ENCODE measurements around the gene ABCC4. TPM values are rescaled to one million over a fixed set of nuclear protein-coding genes. Genes with fewer than 3 reads are reported as not detected.

The ABCC4 gene
- total and polyA plus RNA-seq, 2 of the 13 experiments (the other 11 are each of a cell fraction or from before 2014, with no cell fraction given): 4.2 to 11.3 TPM

DNA sequence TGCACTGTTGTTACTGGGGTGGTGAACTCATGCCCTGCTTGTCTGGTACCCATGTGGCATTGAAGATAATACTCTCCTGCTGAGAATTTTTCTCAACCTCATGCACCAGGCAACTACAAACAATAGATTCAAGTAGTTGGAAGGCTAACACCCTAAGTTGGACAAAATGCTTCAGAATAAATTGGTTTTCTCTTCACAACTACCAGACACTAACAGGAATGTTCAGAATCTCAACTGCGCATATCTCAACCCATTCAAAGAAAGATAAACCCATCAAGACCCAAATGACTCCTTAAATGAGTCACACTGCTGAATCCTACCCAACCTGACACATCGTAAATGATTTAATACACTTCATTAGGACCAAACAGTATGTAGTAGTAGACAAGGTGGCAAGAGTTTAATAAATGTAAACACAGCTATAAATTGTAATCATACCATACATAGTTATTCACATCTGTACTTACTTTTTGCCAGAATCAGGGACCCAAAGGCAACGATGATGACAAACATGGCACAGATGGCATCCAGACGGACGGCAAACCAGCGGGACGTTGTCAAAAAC lies 227.4 kb downstream of the ABCC4 start:
- WGBS (ENCODE audit: low lambda C conversion rate): 97% methylated on average over 7 of the region's 7 CpGs
- no TSS peak for BruUV-seq (replicated peaks)
- POLR2A ChIA-PET: no interaction called here

DNA sequence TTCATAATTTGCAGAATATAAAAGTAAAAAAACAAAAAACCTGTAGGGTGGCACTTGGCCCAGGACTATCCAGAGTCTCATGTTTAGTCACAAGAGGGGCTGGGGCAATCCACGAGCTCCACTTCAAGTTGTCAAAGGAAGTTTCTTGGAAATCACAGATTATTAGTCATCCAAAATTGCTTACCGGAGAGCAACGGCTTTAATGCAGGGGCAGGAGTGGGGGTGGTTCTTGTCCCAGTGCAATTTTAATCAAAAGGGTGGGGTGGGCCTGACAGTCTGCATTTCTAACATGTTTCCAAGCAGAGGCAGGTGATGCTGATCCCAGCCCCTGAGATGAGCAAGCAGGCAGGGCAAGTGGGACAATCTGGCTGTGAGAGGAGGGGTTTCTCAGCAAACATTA lies 233.9 kb downstream of the ABCC4 start:
- POLR2A ChIA-PET: no interaction called here
- no peak for DNase-seq (ENCODE audit: low spot score)
- intact Hi-C loops (cut with micrococcal nuclease; ENCODE audit: unreplicated experiment) (no loop called here), in situ Hi-C loops (cut with HindIII; ENCODE audit: extremely low pct_ligation_motif_present, low pct_unique_long_range_greater_than_20kb) (no loop called here)
- Histone ChIP-seq H3K36me3 (replicated peaks in 1 of 2; ENCODE audit: control insufficient read depth in 1 of 2, insufficient read depth in 2 of 2, low read length in 2 of 2) (peaks cover 1 to 3% of the 10 kb centered on the region in 2 experiments; a peak in 1 of 5 replicates), H2AFZ (ENCODE audit: low read length) (no peak overlapping the region), H3K4me1 (ENCODE audit: insufficient read depth, low read length) (no peaks in the 10 kb centered on the region), H3K27ac (ENCODE audit: extremely low read length, insufficient read depth, low read length) (no peak overlapping the region), H4K20me1 (ENCODE audit: insufficient read depth, low read length) (no peaks in the 10 kb centered on the region), H3K9me3 (ENCODE audit: low read length) (no peaks in the 10 kb centered on the region), H3K4me3 (replicated peaks in 1 of 3; ENCODE audit: insufficient read depth in 1 of 3, low read depth in 2 of 3, low read length in 3 of 3) (no peak overlapping the region), H3K79me2 (ENCODE audit: insufficient read depth, low read length) (no peaks in the 10 kb centered on the region), H3K9ac (ENCODE audit: insufficient read depth, low read depth, low read length) (no peak overlapping the region), H3K4me2 (ENCODE audit: low read depth, low read length) (no peak overlapping the region), H3K27me3 (ENCODE audit: control insufficient read depth in 1 of 2, insufficient read depth in 2 of 2, low read length in 2 of 2) (no peaks in the 10 kb centered on the region)
- FAIRE-seq: no peak
- WGBS (ENCODE audit: low lambda C conversion rate): 97% methylated on average over 3 of the region's 3 CpGs
- CTCF ChIA-PET (ENCODE audit: low intra/inter-chr PET ratio, low total read pairs): no interaction called here
- no TSS peak for BruUV-seq (replicated peaks)
- ATAC-seq: no peak
- TF ChIP-seq, protein P1, sequence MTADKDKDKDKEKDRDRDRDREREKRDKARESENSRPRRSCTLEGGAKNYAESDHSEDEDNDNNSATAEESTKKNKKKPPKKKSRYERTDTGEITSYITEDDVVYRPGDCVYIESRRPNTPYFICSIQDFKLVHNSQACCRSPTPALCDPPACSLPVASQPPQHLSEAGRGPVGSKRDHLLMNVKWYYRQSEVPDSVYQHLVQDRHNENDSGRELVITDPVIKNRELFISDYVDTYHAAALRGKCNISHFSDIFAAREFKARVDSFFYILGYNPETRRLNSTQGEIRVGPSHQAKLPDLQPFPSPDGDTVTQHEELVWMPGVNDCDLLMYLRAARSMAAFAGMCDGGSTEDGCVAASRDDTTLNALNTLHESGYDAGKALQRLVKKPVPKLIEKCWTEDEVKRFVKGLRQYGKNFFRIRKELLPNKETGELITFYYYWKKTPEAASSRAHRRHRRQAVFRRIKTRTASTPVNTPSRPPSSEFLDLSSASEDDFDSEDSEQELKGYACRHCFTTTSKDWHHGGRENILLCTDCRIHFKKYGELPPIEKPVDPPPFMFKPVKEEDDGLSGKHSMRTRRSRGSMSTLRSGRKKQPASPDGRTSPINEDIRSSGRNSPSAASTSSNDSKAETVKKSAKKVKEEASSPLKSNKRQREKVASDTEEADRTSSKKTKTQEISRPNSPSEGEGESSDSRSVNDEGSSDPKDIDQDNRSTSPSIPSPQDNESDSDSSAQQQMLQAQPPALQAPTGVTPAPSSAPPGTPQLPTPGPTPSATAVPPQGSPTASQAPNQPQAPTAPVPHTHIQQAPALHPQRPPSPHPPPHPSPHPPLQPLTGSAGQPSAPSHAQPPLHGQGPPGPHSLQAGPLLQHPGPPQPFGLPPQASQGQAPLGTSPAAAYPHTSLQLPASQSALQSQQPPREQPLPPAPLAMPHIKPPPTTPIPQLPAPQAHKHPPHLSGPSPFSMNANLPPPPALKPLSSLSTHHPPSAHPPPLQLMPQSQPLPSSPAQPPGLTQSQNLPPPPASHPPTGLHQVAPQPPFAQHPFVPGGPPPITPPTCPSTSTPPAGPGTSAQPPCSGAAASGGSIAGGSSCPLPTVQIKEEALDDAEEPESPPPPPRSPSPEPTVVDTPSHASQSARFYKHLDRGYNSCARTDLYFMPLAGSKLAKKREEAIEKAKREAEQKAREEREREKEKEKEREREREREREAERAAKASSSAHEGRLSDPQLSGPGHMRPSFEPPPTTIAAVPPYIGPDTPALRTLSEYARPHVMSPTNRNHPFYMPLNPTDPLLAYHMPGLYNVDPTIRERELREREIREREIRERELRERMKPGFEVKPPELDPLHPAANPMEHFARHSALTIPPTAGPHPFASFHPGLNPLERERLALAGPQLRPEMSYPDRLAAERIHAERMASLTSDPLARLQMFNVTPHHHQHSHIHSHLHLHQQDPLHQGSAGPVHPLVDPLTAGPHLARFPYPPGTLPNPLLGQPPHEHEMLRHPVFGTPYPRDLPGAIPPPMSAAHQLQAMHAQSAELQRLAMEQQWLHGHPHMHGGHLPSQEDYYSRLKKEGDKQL (CRISPR knock-in tag; IDR thresholded peaks at IDR 0.05; ENCODE audit: low read depth): no peak
- TF ChIP-seq, protein P2, sequence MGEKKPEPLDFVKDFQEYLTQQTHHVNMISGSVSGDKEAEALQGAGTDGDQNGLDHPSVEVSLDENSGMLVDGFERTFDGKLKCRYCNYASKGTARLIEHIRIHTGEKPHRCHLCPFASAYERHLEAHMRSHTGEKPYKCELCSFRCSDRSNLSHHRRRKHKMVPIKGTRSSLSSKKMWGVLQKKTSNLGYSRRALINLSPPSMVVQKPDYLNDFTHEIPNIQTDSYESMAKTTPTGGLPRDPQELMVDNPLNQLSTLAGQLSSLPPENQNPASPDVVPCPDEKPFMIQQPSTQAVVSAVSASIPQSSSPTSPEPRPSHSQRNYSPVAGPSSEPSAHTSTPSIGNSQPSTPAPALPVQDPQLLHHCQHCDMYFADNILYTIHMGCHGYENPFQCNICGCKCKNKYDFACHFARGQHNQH (CRISPR knock-in tag; IDR thresholded peaks at IDR 0.05): no peak
- TF ChIP-seq TCF12 (IDR thresholded peaks at IDR 0.05): no peak
- no peak for TF ChIP-seq TCF12 (CRISPR knock-in tag; IDR thresholded peaks at IDR 0.05)
- no peak for TF ChIP-seq ZNF24 (IDR thresholded peaks at IDR 0.05)
- no peak for TF ChIP-seq HOXA5 (CRISPR knock-in tag; IDR thresholded peaks at IDR 0.05)
- no peak for TF ChIP-seq JUNB (CRISPR knock-in tag; IDR thresholded peaks at IDR 0.05; ENCODE audit: borderline replicate concordance)
- TF ChIP-seq, protein P3, sequence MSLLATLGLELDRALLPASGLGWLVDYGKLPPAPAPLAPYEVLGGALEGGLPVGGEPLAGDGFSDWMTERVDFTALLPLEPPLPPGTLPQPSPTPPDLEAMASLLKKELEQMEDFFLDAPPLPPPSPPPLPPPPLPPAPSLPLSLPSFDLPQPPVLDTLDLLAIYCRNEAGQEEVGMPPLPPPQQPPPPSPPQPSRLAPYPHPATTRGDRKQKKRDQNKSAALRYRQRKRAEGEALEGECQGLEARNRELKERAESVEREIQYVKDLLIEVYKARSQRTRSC (CRISPR knock-in tag; IDR thresholded peaks at IDR 0.05; ENCODE audit: low read depth): no peak
- TF ChIP-seq SMARCC2 (IDR thresholded peaks at IDR 0.05): no peak

More for the DNA sequence above, 227.4 kb downstream of the ABCC4 start:
- no peak overlapping the region for H3K27ac ChIP-seq (ENCODE audit: extremely low read length, insufficient read depth, low read length)
- no peak overlapping the region for H3K4me2 ChIP-seq (ENCODE audit: low read depth, low read length)
- in situ Hi-C loops (cut with HindIII; ENCODE audit: extremely low pct_ligation_motif_present, low pct_unique_long_range_greater_than_20kb): no loop called here
- intact Hi-C loops (cut with micrococcal nuclease; ENCODE audit: unreplicated experiment): no loop called here
- H2AFZ ChIP-seq (ENCODE audit: low read length): no peak overlapping the region
- ATAC-seq (no peak), FAIRE-seq (no peak), DNase-seq (ENCODE audit: low spot score) (no peak)
- no peaks in the 10 kb centered on the region for H3K4me1 ChIP-seq (ENCODE audit: insufficient read depth, low read length)
- CTCF ChIA-PET (ENCODE audit: low intra/inter-chr PET ratio, low total read pairs): no interaction called here
- H4K20me1 ChIP-seq (ENCODE audit: insufficient read depth, low read length): no peaks in the 10 kb centered on the region
- TF ChIP-seq JARID2 (CRISPR knock-in tag; IDR thresholded peaks at IDR 0.05; ENCODE audit: insufficient replicate concordance) (no peak), AHR (CRISPR knock-in tag; IDR thresholded peaks at IDR 0.05) (no peak)
- no peaks in the 10 kb centered on the region for H3K9me3 ChIP-seq (ENCODE audit: low read length)
- no peak overlapping the region for H3K4me3 ChIP-seq (replicated peaks in 1 of 3; ENCODE audit: insufficient read depth in 1 of 3, low read depth in 2 of 3, low read length in 3 of 3)
- H3K36me3 ChIP-seq (replicated peaks in 1 of 2; ENCODE audit: control insufficient read depth in 1 of 2, insufficient read depth in 2 of 2, low read length in 2 of 2): peaks cover 1 to 3% of the 10 kb centered on the region in 2 experiments; a peak in 1 of 5 replicates
- H3K9ac ChIP-seq (ENCODE audit: insufficient read depth, low read depth, low read length): no peak overlapping the region
- no peaks in the 10 kb centered on the region for H3K27me3 ChIP-seq (ENCODE audit: control insufficient read depth in 1 of 2, insufficient read depth in 2 of 2, low read length in 2 of 2)
- no peaks in the 10 kb centered on the region for H3K79me2 ChIP-seq (ENCODE audit: insufficient read depth, low read length)

Measured in HepG2 (cell line).